HG02884 (cell line): ENCODE data around the gene ARL4C.

Source experiments
- ATAC-seq: cut with Tn5 transposase; IDR thresholded peaks from one replicate; pipeline ENCODE4 v1.9.1; 2021; ENCODE audit warnings: mild to moderate bottlenecking, moderate library complexity; ENCODE audit not compliant: unreplicated experiment

Gene ARL4C

GRCh38 chr2:234496835-234497593, at the start of gene ARL4C:
Gene ARL4C (minus strand): TSS chr2:234497081. CDS start chr2:234496586, 495 bp downstream.
- peak; percentile 43 for ATAC-seq

- ATAC-seq: no peak
Measured at GRCh38 chr2:234544659-234545611, 48.1 kb upstream of the ARL4C start.

- no peak for ATAC-seq
Measured at GRCh38 chr2:234542742-234543141, 45.9 kb upstream of the ARL4C start.

GRCh38 chr2:234537929-234538328, 41.0 kb upstream of the ARL4C start:
- no peak for ATAC-seq

GRCh38 chr2:234536178-234536965, 39.5 kb upstream of the ARL4C start:
- ATAC-seq: no peak

GRCh38 chr2:234535464-234535863, 38.6 kb upstream of the ARL4C start:
- no peak for ATAC-seq

- no peak for ATAC-seq
Measured at GRCh38 chr2:234534515-234534914, 37.6 kb upstream of the ARL4C start.

- ATAC-seq: no peak
Measured at GRCh38 chr2:234533626-234534025, 36.7 kb upstream of the ARL4C start.

GRCh38 chr2:234528410-234529148, 31.7 kb upstream of the ARL4C start:
- ATAC-seq: no peak

- ATAC-seq: no peak
Measured at GRCh38 chr2:234526711-234527110, 29.8 kb upstream of the ARL4C start.

GRCh38 chr2:234521536-234521935, 24.7 kb upstream of the ARL4C start:
- no peak for ATAC-seq

- ATAC-seq: no peak
Measured at GRCh38 chr2:234518986-234519642, 22.2 kb upstream of the ARL4C start.

- no peak for ATAC-seq
Measured at GRCh38 chr2:234517971-234518370, 21.1 kb upstream of the ARL4C start.

GRCh38 chr2:234514873-234515638, 18.2 kb upstream of the ARL4C start:
- no peak for ATAC-seq

GRCh38 chr2:234514099-234514498, 17.2 kb upstream of the ARL4C start:
- ATAC-seq: no peak

GRCh38 chr2:234512884-234513669, 16.2 kb upstream of the ARL4C start:
- no peak for ATAC-seq

- ATAC-seq: no peak
Measured at GRCh38 chr2:234502919-234503285, 6.0 kb upstream of the ARL4C start.

GRCh38 chr2:234502285-234502918, 5.5 kb upstream of the ARL4C start:
- ATAC-seq: no peak
